GM10266 (cell line): ENCODE data around the gene EIF1B.

ENCODE experiments used
- DNase-seq: peaks from one replicate; pipeline ENCODE4 v3.0.0; 2012; ENCODE audit errors: extremely low spot score
- TF ChIP-seq, protein P1 (sequence below): IDR thresholded peaks from 2 replicates; pipeline ENCODE4 v1.5.1; 2012; ENCODE audit warnings: mild to moderate bottlenecking, low read depth; ENCODE audit not compliant: control insufficient read depth, insufficient read depth; ENCODE audit errors: missing control alignments

Gene EIF1B

DNA sequence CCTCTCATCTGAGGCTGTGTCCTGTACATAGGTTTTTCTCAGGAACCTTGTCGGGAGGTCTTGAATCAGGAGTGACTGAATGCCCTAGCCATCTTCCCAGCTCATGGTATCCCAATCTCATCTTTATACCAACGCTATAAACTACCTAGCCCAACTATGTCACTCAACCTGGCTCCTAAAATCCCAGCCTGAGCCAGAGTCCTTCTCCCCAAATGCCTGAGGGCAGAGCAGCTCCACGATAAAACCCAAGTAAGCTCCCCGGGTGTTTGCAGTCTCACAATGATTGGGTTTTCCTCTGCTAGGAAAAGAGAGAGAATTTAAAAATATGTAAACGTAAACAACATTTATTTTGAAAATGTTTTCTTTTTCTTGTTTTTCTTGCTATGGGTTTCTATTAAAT, 14.4 kb downstream of the EIF1B start:
- TF ChIP-seq, protein P1, sequence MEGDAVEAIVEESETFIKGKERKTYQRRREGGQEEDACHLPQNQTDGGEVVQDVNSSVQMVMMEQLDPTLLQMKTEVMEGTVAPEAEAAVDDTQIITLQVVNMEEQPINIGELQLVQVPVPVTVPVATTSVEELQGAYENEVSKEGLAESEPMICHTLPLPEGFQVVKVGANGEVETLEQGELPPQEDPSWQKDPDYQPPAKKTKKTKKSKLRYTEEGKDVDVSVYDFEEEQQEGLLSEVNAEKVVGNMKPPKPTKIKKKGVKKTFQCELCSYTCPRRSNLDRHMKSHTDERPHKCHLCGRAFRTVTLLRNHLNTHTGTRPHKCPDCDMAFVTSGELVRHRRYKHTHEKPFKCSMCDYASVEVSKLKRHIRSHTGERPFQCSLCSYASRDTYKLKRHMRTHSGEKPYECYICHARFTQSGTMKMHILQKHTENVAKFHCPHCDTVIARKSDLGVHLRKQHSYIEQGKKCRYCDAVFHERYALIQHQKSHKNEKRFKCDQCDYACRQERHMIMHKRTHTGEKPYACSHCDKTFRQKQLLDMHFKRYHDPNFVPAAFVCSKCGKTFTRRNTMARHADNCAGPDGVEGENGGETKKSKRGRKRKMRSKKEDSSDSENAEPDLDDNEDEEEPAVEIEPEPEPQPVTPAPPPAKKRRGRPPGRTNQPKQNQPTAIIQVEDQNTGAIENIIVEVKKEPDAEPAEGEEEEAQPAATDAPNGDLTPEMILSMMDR = no peak
- no peak for DNase-seq

DNA sequence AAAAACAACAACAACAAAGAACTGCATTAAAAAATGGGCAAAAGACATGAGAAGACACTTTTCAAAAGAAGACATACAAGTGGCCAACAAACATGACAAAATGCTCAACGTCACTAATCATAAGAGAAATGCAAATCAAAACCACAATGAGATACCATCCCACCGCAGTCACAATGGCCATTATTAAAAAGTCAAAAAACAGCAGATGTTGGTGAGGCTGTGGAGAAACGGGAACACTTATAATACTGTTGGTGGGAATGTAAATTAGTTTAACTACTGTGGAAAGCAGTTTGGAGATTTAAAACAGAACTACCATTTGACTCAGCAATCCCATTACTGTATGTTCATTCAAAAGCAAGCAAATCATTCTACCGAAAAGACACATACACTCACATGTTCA, 15.1 kb downstream of the EIF1B start:
- TF ChIP-seq, protein P1 = no peak
- DNase-seq = no peak

DNA sequence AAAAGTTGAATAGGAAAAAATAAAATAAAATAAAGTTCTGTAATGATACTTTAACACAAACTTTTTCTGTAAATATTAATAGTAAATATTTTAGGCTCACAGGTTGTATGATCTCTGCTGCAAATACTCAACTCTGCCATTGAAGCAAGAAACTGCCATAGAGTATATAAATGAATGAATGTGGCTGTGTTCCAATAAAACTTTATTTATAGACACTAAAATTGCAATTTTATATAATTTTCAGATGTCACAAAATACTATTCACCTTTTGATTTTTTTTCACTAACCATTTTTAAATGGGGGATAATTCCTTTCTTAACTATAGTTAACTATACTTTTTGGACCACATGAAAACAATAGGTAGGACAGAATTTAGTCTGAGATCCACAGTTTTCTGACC, 16.0 kb downstream of the EIF1B start:
- TF ChIP-seq, protein P1 = no peak

DNA sequence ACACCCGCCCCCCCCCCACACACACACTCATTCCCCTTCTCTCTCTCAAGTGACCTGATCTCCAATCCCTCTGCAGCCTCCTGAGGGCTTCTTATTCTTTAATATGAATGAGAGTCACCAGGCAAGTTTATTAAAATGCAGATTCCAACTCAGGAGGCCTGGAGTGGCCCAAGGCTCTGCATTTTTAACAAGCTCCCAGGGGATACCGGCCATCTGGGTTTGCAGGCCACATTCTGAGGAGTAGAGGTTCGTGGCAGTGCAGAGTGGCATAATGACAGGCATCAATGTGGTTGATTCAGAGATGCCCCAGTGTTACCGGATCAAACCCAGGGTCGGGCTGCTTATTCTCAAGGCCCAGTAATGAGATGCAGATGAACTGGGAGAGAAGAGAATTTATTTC, 18.9 kb downstream of the EIF1B start:
- no peak for DNase-seq
- TF ChIP-seq, protein P1 = no peak

More for the DNA sequence above, 16.0 kb downstream of the EIF1B start:
- DNase-seq = no peak

DNA sequence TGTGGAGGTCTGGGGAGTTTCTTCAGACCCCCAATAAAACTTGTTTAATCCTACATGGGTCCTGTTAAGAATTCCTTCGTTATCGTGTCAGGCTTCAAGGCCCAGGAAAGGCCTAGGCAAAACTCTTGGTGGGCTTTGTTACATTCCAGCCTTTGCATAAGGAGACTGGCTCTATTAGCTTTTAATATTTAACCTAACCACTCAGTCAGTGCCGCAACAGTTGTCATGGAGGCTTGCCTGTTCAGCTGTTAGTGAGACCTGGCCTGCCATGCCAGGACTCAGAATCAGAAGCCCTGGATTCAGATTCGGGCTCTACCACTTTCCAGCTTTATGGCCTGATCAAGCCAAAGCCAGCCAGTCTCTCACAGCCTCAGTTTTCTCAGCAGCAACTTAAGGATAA, 19.6 kb downstream of the EIF1B start:
- TF ChIP-seq, protein P1 = no peak
- DNase-seq = no peak

DNA sequence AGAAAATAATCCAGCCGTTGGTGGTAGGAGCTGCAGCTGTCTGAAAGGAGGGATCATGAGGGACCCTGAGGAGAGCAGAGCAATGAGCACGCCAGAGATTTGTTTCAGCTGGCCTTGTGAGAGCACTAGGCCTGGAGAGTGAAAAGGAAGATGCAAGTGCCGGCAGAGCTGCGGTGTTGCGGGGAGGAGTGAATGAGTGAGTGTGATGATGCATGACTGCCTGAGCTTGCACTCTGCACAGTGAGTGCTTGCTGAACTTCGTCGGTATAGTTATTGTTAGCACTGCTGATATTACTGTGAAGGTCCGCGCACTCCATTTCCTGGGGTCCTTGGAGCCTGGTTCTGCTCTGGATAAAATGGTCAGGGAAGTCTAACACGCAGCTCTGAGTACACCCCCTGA, 23.2 kb downstream of the EIF1B start:
- no peak for DNase-seq
- TF ChIP-seq, protein P1 = no peak

DNA sequence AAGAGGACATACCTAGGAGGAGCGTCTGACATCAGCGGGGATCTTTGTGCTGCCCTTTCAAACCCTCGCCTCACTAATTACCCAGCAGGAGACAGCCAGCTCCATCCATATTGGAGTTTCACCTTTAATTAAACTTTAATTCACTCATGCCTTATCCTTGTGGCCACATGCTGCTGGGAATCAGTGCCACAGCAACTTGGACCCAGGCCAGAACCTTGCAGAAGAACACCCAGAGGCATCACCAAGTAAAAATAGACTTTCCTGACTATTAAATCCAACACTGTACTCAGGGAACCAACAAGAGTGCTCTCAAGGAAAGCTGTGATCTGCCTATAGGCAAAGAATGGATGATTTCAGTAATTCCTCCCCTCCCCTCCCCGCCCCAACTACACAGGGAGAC, 23.9 kb downstream of the EIF1B start:
- TF ChIP-seq, protein P1 = no peak

More for the DNA sequence above, 23.9 kb downstream of the EIF1B start:
- DNase-seq = no peak
